ENCODE data around the gene RAD50. TPM values are rescaled to one million over a fixed set of nuclear protein-coding genes. Genes with fewer than 3 reads are reported as not detected.

The RAD50 gene
- total RNA-seq, 4 donors from 2014 or later, result 34.8 to 76.3 (median 40.9) TPM

GRCh38 chr5:132684491-132684890, 127.7 kb downstream of the RAD50 start:
- TF ChIP-seq, protein P1, sequence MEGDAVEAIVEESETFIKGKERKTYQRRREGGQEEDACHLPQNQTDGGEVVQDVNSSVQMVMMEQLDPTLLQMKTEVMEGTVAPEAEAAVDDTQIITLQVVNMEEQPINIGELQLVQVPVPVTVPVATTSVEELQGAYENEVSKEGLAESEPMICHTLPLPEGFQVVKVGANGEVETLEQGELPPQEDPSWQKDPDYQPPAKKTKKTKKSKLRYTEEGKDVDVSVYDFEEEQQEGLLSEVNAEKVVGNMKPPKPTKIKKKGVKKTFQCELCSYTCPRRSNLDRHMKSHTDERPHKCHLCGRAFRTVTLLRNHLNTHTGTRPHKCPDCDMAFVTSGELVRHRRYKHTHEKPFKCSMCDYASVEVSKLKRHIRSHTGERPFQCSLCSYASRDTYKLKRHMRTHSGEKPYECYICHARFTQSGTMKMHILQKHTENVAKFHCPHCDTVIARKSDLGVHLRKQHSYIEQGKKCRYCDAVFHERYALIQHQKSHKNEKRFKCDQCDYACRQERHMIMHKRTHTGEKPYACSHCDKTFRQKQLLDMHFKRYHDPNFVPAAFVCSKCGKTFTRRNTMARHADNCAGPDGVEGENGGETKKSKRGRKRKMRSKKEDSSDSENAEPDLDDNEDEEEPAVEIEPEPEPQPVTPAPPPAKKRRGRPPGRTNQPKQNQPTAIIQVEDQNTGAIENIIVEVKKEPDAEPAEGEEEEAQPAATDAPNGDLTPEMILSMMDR (IDR thresholded peaks at IDR 0.05; ENCODE audit: low read depth), result no peak

DNA sequence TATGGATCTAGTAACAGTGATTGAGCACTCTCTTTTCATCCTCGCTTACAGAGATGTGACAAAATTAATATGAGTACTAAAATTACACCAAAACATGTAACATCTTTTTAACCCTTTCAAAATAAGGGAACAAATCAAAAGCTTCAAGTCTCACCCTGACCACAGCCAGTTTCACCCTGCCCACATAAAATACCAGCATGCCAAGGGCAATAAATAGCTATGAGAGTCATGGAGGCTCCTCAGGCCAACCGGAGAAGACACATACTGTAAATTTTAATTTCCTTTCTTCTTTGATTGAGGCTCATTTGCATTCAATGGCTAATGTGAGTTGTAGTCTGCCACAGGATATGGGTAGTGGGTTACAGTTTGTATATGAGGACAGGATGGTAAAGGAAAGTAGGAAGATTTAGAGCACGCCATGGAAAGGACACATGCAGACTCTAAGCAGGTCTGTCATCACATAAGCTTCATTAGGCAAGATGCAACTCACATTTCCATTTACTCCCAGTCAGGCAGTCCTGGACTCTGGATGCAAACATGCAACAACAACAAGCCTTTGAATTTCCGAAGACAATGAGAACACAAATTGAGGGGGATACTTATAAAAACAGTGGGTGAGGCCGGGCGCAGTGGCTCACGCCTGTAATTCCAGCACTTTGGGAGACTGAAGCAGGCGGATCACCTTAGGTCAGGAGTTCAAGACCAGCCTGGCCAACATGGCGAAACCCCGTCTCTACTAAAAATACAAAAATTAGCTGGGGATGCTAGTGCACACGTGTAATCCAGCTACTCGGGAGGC, 128.3 kb downstream of the RAD50 start:
- TF ChIP-seq, protein P1 (IDR thresholded peaks at IDR 0.05; ENCODE audit: low read depth), result no peak

DNA sequence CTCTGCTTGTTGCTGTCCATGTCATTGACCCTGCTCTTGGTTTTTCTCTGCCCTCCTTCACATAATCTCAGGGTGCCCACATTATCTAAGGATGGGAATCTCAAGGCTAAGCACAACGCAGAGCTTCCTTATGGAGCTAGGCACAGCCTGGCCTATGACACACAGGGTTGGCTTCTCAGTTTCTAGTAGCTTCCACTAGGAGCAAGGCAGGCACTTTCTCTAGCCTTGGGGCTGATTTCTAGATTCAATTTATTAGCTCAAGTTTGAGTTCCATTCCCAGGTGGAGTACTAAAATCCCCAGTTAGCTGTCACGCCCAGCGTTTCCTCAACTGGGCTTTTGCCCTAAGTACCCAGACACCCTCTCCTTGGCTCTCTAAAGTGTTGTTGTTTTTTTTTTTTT, 129.4 kb downstream of the RAD50 start:
- TF ChIP-seq, protein P1 (IDR thresholded peaks at IDR 0.05; ENCODE audit: low read depth), result no peak

DNA sequence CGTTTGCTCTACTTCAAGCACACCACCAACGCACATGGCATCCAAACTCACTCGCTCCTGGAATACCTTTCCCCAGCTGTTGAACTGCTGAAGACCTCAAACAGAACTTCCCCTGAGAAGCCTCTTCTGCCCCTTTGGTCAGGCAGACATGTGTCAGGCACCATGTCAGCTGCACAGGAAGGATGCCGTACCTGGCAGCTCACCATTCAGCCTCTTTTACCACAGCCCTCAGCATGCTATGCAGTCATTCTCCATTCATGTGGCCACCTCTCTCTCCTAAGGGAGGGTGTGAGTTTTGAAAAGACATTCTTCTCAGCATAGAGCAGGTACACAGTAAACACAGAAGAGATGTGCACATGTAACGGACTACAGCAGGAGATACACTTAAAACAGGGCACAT, 131.2 kb downstream of the RAD50 start:
- TF ChIP-seq, protein P1 (IDR thresholded peaks at IDR 0.05; ENCODE audit: low read depth), result no peak

DNA sequence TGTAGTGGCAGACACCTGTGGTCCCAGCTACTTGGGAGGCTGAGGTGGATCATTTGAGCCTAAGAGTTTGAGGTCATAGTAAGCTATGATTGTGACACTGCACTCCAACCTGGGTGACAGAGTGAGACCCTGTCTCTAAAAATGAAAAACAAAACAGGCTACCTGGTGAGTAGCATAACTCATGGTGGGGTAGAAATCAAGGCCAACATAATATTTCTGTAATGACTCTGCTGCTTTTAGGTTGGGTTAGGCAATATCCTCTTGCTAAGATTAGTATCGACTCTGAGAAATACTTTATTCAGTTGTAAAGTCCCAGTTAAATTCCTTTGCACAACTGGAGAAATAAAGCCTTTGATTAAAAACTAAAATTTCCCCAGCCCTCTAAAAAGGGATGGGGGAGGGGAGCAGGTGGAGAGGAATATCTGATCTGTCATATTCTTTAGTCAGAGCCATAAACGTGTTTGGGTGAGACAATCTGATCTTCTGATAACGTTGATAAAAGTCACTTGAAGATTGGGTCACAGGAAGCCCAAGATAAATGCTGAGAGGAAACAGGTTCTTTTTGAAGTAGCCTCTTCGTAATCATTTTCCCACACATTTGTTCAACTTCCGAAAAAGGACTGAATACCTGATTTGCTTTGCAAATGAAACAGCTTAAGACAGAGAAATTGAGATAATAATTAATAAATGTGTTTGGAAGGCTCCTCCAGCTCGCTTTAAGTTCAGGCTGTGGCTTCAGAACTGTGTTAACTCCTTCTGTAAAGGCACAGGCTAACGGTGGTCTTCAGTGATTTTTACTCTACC, 132.0 kb downstream of the RAD50 start:
- TF ChIP-seq, protein P1 (IDR thresholded peaks at IDR 0.05; ENCODE audit: low read depth), result no peak

GRCh38 chr5:132689513-132689912, 132.7 kb downstream of the RAD50 start:
- TF ChIP-seq, protein P1 (IDR thresholded peaks at IDR 0.05; ENCODE audit: low read depth), result no peak

GRCh38 chr5:132690156-132690555, 133.4 kb downstream of the RAD50 start:
- TF ChIP-seq, protein P1 (IDR thresholded peaks at IDR 0.05; ENCODE audit: low read depth), result no peak

All from subcutaneous adipose tissue (tissue), 4 donors.